Endothelial cell of umbilical vein (primary cell): ENCODE data around the gene TMEFF1. TPM values are rescaled to one million over a fixed set of nuclear protein-coding genes. Genes with fewer than 3 reads are reported as not detected.

Source experiments
- BruUV-seq: library from RNA; stranded (reverse); fragments of 400-500 nt; replicated peaks from 2 replicates; lab custom pipeline; 2021; lab: Mats Ljungman, UMichigan
- CTCF ChIA-PET: fragments of 300-600, 350-600 bp; sonication (Branson Sonifier 250); formaldehyde crosslinking; loops from one replicate; lab custom pipeline; 2021; ENCODE audit warnings: antibody characterized with exemption, inconsistent platforms; lab: Charles Lee
- POLR2A ChIA-PET: fragments of 300-600, 350-600 bp; sonication (Branson Sonifier 250); formaldehyde crosslinking; loops from one replicate; lab custom pipeline; 2021; ENCODE audit warnings: antibody characterized with exemption, inconsistent platforms; lab: Charles Lee
- DNase-seq: peaks from one replicate; pipeline ENCODE4 v3.0.0-alpha.2; 2011; ENCODE audit warnings: low read depth, low spot score
- FAIRE-seq: peaks from 2 replicates; lab custom pipeline; 2011; peaks lifted over from hg19 to GRCh38; lab: Jason Lieb, UNC
- H2AFZ ChIP-seq: 2 replicates; pipeline ENCODE4 v1.6.0; 2012; ENCODE audit warnings: low read depth, low read length, control low read depth, inconsistent platforms
- H3K27ac ChIP-seq: 2 replicates; pipeline ENCODE4 v1.5.1; 2011; ENCODE audit warnings: low read depth, mild to moderate bottlenecking, control low read depth, low read length, moderate library complexity; ENCODE audit not compliant: insufficient read depth
- H3K27me3 ChIP-seq, 2 experiments: 2 replicates each; pipeline versions ENCODE4 v1.6.0 to v1.6.1; 2011; ENCODE audit warnings: low read length in 2 of 2, mixed read lengths in 1 of 2; ENCODE audit not compliant: control insufficient read depth in 2 of 2, insufficient read depth in 2 of 2
- H3K36me3 ChIP-seq, 2 experiments: 2 replicates in 1 of 2; 3 replicates in 1 of 2; pipeline ENCODE4 v1.5.1; 2011; ENCODE audit warnings: low read length in 2 of 2, mild to moderate bottlenecking in 1 of 2, moderate library complexity in 1 of 2; ENCODE audit not compliant: control insufficient read depth in 2 of 2, insufficient read depth in 2 of 2; ENCODE audit errors: extremely low read depth in 1 of 2
- H3K4me1 ChIP-seq: 3 replicates; pipeline ENCODE4 v1.5.1; 2011; ENCODE audit warnings: mild to moderate bottlenecking, low read length; ENCODE audit not compliant: control insufficient read depth, insufficient read depth; ENCODE audit errors: extremely low read depth
- H3K4me2 ChIP-seq: 2 replicates; pipeline ENCODE4 v1.6.1; 2011; ENCODE audit warnings: low read length, control low read depth, mixed read lengths; ENCODE audit not compliant: insufficient read depth
- H3K4me3 ChIP-seq, 3 experiments: fragments of 200-600 bp in 1 of 3; sonication (generic), shearing (Covaris generic) in 1 of 3; replicated peaks in 1 of 3; 2 replicates each; pipeline ENCODE4 v1.5.1; 2011 to 2016; ENCODE audit warnings: control low read depth in 3 of 3, low read length in 3 of 3, mild to moderate bottlenecking in 2 of 3, inconsistent platforms in 1 of 3, low read depth in 1 of 3, moderate library complexity in 1 of 3; ENCODE audit not compliant: insufficient read depth in 1 of 3
- H3K79me2 ChIP-seq: 2 replicates; pipeline ENCODE4 v1.6.0; 2012; ENCODE audit warnings: low read length, inconsistent platforms; ENCODE audit not compliant: control insufficient read depth, insufficient read depth
- H3K9ac ChIP-seq: replicated peaks from 2 replicates; pipeline ENCODE3; 2011; ENCODE audit warnings: low read length, control low read depth; ENCODE audit not compliant: insufficient read depth; ENCODE audit errors: extremely low read depth
- H3K9me1 ChIP-seq: replicated peaks from 3 replicates; pipeline ENCODE4 v1.6.0; 2011; ENCODE audit warnings: mild to moderate bottlenecking, low read length; ENCODE audit not compliant: control insufficient read depth, insufficient read depth; ENCODE audit errors: extremely low read depth
- H3K9me3 ChIP-seq: replicated peaks from 2 replicates; pipeline ENCODE4 v1.5.1; 2012; ENCODE audit warnings: low read length, inconsistent platforms; ENCODE audit not compliant: control insufficient read depth, insufficient read depth
- H4K20me1 ChIP-seq: replicated peaks from 2 replicates; pipeline ENCODE3; 2011; ENCODE audit warnings: mild to moderate bottlenecking, low read length; ENCODE audit not compliant: control insufficient read depth, insufficient read depth; ENCODE audit errors: extremely low read depth
- CTCF ChIP-seq, 2 donors: IDR thresholded peaks; 1 replicate in 1 of 2; 2 replicates in 1 of 2; pipeline ENCODE4 v1.5.1; 2011; ENCODE audit warnings: low read length in 2 of 2, mild to moderate bottlenecking in 2 of 2, moderate library complexity in 2 of 2, control low read depth in 1 of 2, inconsistent platforms in 1 of 2, low read depth in 1 of 2; ENCODE audit not compliant: insufficient read depth in 1 of 2; ENCODE audit errors: extremely low read depth in 1 of 2
- EZH2 ChIP-seq: IDR thresholded peaks from 2 replicates; pipeline ENCODE4 v1.6.1; 2012; ENCODE audit warnings: borderline replicate concordance, low read depth, mild to moderate bottlenecking, moderate library complexity, low read length, inconsistent platforms; ENCODE audit not compliant: severe bottlenecking
- FOS ChIP-seq: IDR thresholded peaks from 2 replicates; pipeline ENCODE4 v1.6.1; 2011; ENCODE audit warnings: mild to moderate bottlenecking, low read length, moderate library complexity, borderline replicate concordance; ENCODE audit not compliant: insufficient read depth
- GATA2 ChIP-seq: IDR thresholded peaks from 2 replicates; pipeline ENCODE4 v1.7.0; 2011; ENCODE audit warnings: low read depth, mild to moderate bottlenecking, moderate library complexity, mixed read lengths, low read length; ENCODE audit not compliant: insufficient read length, insufficient read depth
- MAX ChIP-seq: IDR thresholded peaks from 2 replicates; pipeline ENCODE4 v1.6.1; 2011; ENCODE audit not compliant: insufficient read depth, insufficient read length
- MYC ChIP-seq: IDR thresholded peaks from one replicate; pipeline ENCODE4 v1.6.1; 2011; ENCODE audit warnings: mild to moderate bottlenecking, low read depth, low read length
- POLR2A ChIP-seq: IDR thresholded peaks from 2 replicates; pipeline ENCODE4 v1.6.1; 2012; ENCODE audit warnings: low read depth, mild to moderate bottlenecking, control low read depth, low read length
- POLR2AphosphoS5 ChIP-seq: IDR thresholded peaks from 2 replicates; pipeline ENCODE4 v1.6.1; 2012; ENCODE audit warnings: low read depth, mild to moderate bottlenecking, control low read depth, low read length, moderate library complexity; ENCODE audit not compliant: insufficient read depth
- dilution Hi-C: fragments of 300-500 bp; cut with MboI; formaldehyde crosslinking; loops from one replicate; pipeline ENCODE4 v1.15.0; 2019; ENCODE audit warnings: low sequenced_read_pairs; ENCODE audit not compliant: extremely low pct_ligation_motif_present
- intact Hi-C: fragments of 100-400 bp; cut with micrococcal nuclease; formaldehyde crosslinking; loops from one replicate; pipeline ENCODE4 v1.10.0; 2022
- polyA plus RNA-seq, 4 experiments: library from polyadenylated mRNA; depleted of rRNA in 3 of 4; stranded (reverse) in 3 of 4; unstranded in 1 of 4; fragments of >200 nt; gene quantifications; 2 replicates each; pipeline versions ENCODE4 v1.2.1 to v1.2.3, GENCODE V29; 2011 to 2012; ENCODE audit warnings: missing spikeins in 1 of 4
- total RNA-seq: library from RNA; stranded (reverse); gene quantifications from 2 replicates; pipeline ENCODE4 v1.2.3, GENCODE V29; 2021

The TMEFF1 gene
- total and polyA plus RNA-seq, 2 donors (not counting 3 experiments of a cell fraction or from before 2014, with no cell fraction given) = 3.0 to 14.6 TPM

GRCh38 chr9:100485196-100485595 is 12.2 kb downstream of the TMEFF1 start:
- Histone ChIP-seq H3K4me2 (no peak overlapping the region), H3K27ac (no peak overlapping the region), H3K4me1 (no peaks in the 10 kb centered on the region), H2AFZ (no peak overlapping the region), H4K20me1 (no peaks in the 10 kb centered on the region), H3K4me3 (no peak overlapping the region), H3K9me3 (no peaks in the 10 kb centered on the region), H3K79me2 (no peaks in the 10 kb centered on the region), H3K9me1 (no peaks in the 10 kb centered on the region), H3K27me3 (no peaks in the 10 kb centered on the region), H3K9ac (no peak overlapping the region), H3K36me3 (no peaks in the 10 kb centered on the region)
- CTCF ChIA-PET = interaction anchor here (1.6 kb wide), 1 partner anchor 12 kb away, joined by 7 read pairs; no protein-coding TSS in a partner anchor
- DNase-seq (no peak), FAIRE-seq (no peak)
- dilution Hi-C loops = no loop called here
- BruUV-seq = no TSS peak
- POLR2A ChIA-PET = no interaction called here
- TF ChIP-seq GATA2 = no peak
- TF ChIP-seq MAX = no peak
- no peak for TF ChIP-seq FOS
- TF ChIP-seq POLR2AphosphoS5 = no peak
- no peak for TF ChIP-seq CTCF (IDR thresholded peaks at IDR 0.05; ENCODE audit: extremely low read depth in 1 of 2, insufficient read depth in 1 of 2, low read depth in 1 of 2, low read length in 2 of 2)
- no peak for TF ChIP-seq MYC
- TF ChIP-seq POLR2A = no peak
- no peak for TF ChIP-seq EZH2
- intact Hi-C loops = no loop called here
